Measurements from ENCODE around the gene OR2AE1. TPM values are rescaled to one million over a fixed set of nuclear protein-coding genes. Genes with fewer than 3 reads are reported as not detected.
A peak's percentile ranks its signal among the peaks of the same experiment; 100 is the strongest.

The OR2AE1 gene
- total RNA-seq, 1 experiment from 2014 or later: not detected

DNA sequence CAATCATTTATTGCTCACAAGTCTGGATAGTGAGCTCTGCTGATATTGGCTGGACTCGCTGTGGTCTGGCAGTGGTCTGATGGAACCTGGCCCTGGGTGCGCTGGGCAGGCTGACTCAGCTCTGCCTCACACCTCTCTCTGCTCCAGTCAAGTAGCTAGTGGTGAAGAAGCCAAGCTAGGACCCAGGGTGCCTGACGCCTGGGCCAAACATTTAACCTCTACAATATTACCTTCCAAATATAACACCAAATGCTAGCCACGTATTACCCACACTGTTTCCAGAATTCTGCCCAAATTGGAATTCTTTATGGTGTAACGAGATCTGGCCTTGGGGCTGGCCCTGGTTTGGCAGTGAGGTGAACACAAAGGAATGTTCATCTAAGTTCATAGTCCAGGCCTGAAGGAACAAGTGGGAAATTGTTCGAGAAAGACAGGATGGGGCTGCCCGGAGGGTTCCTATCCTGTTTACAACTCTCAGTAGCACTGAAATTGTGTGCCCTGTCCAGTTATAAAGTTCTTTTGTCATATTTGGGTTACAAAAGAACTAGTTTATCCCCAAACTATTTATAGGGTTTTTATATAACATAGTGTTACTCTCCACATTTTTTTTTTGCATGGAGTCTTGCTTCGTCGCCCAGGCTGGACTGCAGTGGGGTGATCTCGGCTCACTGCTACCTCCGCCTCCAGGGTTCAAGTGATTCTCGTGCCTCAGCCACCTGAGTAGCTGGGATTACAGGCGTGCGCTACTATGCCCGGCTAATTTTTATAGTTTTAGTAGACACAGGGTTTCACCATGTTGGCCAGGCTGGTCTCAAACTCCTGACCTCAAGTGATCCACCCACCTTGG, 16.3 kb downstream of the OR2AE1 start:
- peak; percentile 79 for DNase-seq (ENCODE audit: low read depth)

DNA sequence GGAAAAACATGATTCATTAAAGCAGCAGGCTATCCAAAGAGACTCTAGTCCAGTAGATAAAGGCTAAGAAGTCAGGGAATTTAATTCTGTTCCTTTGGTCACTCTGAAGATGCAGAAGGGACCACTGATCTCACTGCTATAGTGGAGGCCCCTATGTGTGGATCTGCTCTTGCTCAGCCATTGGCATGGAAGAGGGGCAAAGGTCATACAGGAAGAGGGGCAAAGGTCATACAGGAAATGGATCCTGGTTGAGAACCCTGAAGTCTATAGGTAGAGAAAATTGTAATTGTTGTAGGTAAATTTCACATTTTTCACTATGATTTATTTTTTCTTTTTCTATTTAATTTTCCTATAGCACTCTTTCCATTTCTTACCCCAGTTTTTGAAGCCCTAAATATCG, 21.6 kb downstream of the OR2AE1 start:
- DNase-seq (ENCODE audit: low read depth): no peak

DNA sequence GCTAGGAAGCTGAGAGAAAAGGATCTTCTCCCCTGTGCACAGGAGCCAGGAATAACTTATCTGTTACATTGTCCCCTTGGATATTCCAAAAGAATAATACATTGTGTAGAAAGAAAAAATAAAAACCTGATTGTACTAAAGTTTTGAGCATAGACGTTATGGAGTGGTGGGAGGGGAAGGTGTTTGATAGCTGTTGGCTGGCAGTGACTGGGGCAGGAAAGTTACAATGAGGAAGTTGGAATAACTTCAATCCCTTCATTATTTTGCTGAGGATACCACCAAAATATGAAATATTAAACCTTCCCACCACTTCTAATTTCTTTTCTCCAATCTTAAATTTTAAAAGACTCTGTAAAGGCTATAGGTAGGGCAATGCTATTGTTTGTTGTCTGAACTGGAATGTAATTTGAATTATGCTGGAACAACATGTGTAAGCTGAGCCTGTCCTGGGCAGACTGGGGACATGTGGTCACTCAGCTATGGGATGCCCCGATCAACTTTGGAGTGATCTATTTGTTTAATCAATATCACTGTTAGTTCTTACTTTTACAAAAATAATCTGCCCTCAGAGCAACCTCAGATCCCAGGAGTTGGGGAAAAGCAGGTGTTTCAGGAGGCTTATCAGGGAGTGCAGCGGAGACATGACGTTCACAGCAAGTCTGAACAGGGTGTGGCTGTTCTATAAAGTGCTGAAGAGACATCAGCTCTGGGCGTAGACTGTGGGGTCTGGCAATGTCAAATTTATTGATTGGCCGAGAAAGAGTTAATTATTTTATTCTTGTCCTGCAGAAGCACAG, 28.2 kb downstream of the OR2AE1 start:
- DNase-seq (ENCODE audit: low read depth): no peak

DNA sequence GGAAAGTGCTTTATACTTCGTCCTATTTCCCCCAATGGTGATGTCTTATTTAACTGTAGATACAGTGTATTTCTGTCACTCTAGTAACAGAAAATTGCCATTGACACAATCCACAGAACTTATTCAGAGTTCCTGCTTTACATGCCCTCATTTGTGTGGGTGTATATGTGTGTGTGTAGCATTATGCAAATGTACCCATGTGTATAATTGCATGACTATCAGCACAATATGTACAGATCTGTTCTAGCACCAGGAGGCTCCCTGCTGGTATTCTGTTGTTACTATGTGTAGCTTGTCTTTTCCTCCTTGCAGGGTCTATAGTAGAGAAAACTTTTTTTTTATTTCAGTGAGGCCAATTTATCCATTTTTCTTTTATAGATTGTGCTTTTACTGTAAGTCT, 32.5 kb downstream of the OR2AE1 start:
- DNase-seq (ENCODE audit: low read depth): no peak

DNA sequence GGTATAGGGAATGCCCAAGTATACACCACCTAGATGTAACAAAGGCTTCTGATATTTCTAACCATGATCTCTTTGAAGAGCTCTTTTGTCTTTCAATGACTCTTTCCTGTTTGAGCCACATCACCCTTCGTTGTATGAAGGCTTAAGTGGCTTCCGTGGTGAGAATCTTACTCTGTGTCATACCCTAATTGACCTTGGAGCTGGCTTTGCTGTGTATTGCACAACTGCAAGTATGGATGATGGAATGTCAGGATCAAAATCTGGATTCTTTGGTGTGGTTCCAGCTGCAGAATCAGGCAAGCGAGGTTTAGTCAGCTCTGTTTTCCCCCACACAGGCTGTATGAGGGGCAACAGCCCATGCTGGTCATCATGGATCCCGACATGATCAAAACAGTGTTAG, 33.0 kb downstream of the OR2AE1 start:
- DNase-seq (ENCODE audit: low read depth): peak; percentile 11

DNA sequence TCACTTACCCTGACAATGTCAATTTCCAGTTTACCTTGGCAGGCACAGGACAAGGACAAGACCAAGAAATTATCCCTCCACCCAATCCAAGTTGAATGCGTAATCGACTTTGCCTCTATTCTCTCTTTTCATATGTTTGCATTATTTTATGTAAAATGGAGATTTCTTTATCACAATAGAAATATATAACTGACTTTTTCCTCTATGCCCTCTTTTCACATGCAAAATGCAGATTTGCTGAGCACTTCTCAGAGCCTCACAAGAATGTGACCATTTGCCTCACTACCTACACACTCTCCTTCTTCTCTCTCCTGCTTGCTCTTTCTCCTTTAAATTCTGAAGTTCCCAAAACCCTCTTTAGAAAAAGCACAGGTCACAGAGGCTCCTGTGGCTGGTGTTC, 33.9 kb downstream of the OR2AE1 start:
- DNase-seq (ENCODE audit: low read depth): no peak

DNA sequence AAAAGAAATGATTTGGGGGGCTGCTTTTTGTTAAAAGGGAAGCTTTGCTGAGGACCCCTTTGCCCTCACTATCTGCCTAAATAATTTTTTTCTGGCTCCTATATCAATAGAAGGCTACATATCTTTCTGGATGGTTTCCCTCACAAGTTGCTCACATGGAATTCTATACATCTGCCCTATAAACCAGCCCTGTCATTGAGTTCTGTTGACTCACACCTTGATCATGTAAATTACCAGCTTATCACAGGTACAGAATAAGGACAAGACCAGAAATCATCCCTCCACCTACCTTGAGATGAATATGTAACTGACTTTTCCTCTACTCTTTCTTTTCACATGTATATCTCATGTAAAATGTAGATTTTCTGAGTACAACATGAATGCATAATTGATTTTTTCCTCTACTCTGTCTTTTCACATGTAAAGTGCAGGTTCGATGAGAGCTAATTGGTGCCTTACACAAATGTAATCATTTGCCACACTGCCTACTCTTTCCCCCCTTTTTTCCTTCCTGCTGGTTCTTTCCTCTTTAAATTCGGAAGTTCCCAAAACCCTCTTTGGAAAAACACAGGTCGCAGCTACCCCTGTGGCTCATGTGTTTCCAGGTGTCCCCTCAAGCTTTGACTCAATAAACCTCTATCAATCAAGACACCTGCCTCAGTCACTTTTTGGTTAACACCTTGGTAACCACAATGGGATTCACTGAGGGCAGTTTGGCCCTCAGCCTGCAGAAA, 36.5 kb downstream of the OR2AE1 start:
- no peak for DNase-seq (ENCODE audit: low read depth)

DNA sequence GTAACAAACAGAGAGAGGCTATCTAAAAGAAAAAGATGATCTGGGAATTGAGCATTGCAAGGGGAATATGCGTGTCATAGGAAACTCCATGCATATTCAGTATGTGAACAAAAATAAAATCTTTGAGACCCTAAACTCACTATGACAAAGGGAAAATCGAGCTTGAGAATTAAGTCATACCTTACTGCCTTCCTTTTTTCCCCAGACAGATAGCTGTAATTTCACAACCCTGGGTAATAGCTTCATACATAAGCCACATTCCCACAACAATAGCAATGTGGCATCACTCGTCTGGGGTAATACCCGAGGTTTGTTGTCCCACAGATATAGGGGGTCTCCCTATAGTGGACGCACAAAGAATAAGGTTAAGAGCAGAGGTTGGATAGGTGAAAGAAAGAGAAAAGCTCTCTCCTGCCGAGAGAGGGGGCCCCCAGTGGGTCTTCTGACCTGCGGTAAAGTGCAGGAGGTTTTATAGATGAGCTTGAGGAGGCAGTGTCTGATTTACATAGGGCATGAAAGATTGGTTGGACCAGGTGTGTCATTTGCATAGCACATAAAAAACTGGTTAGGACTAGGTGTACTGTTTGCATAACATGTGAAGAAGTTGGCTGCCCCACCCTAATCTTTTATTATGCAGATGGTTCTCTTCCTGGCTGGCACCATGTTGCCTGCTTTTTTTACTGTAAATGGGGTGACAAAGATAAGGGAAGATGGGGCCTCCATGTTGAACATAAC, 37.4 kb downstream of the OR2AE1 start:
- DNase-seq (ENCODE audit: low read depth): no peak

DNA sequence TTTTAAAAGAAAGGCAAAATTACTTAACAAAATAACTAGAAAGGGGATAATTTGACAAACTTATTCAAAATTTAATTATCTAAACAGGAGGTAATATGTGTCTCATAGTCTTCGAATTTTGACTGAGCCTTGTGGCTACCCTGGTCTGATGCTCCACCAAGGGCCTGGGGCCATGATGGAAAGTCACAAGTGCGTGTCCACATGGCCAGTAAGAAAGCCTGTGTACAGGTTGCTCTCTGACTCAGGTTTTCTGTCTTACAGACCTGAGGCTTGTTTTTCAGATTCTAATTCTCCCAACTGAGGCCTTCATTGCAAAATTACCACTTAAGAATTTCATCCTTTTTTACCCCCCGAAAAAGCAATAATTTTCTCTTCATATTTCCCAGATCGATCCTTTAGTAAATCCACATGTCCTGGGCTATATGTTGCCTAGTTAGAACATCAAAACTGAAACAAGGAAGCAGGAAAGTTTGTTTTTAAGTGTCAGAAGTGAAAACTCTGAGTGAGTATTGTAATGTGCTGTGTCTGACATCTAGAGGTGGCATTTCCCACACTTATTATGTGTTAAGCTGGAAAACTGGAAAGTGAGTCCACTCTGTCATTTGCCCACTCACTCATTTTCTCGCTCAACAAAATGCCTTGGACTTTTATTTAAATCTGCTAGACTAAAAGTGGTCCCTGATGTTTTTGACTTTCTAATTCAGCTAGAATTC, 39.0 kb downstream of the OR2AE1 start:
- DNase-seq (ENCODE audit: low read depth): peak; percentile 11

DNA sequence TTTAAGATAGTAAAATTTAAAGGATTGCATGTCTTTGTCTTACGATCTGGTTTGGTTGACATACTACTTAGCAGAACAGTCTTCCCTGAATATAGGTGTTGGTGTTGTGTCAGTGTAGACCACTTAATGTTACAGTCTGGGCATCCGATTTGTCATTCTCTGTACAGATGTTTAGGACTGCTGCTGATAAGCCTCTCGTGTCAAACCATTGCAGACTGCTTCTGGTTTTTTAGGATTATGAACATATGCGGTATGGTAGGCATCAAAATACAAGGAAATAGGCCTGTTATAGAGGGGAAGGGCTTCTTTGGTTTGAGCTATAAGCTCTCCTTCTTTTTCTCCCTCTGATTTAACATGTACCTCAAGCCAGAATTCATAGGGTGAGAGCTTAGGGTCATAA, 41.6 kb downstream of the OR2AE1 start:
- DNase-seq (ENCODE audit: low read depth): no peak

DNA sequence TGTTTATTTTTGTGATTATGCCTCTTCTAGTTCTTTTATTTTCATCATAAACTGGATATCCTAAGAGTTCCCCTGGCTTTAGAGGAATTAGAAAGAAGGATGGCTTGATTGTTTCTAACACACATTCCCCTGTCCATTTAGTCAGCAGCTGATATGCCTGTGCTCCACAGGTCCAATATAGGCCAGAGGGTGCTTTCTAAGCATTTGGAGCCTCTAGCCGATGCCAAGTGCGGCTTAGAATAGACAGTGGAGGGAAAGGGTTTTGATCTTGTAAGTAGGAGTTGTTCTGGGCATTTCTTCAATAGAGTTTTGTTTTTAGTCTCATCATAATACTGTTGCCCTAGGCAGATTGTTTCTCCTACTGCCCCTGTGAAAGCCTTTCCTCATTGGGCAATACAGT, 42.5 kb downstream of the OR2AE1 start:
- no peak for DNase-seq (ENCODE audit: low read depth)

DNA sequence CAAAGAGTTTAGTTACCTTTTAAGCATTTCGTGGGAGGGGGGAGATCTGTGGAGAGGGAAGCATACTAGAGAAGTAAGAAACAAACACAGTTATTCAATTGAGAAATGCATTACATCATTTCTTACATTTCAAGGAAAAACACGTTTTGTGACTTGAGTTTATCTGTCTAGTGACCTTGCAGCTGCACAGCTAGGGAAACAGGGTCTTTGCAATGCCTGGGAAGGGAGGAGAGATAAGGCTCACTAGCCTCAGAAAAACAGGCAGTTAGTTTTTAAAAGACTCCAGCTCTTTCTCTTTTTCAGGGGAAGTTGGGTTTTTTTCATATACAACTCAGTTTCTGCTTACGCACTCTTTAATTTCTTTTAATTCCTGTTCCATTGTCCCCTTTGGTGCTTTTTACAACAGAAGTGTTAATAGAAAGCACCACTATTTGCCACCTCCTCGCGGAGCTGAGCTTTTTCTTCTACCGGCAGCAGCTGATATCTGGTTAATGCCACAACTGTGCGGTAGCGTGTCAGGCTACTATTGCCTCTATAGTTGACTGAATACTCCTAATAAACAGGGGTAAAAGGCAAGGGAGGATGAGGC, 43.5 kb downstream of the OR2AE1 start:
- no peak for DNase-seq (ENCODE audit: low read depth)

DNA sequence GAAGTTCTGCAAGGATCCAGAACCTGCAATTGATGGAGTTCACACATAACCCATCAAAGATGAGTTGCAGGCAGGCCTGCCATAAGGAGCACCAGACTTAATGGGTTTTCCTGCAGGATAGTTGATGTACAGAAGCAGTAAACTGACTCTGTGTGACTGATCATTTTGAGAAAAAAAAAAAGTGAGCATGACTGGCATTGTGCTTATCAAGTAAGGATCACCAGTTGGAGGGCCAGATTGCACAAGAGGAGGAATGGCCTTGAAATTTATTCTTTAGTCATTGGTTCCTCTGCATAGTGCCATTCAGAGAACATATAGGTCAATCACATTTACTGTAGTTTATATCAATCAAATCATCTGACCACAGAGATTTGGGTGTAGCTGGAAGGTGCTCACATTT, 45.2 kb downstream of the OR2AE1 start:
- no peak for DNase-seq (ENCODE audit: low read depth)

DNA sequence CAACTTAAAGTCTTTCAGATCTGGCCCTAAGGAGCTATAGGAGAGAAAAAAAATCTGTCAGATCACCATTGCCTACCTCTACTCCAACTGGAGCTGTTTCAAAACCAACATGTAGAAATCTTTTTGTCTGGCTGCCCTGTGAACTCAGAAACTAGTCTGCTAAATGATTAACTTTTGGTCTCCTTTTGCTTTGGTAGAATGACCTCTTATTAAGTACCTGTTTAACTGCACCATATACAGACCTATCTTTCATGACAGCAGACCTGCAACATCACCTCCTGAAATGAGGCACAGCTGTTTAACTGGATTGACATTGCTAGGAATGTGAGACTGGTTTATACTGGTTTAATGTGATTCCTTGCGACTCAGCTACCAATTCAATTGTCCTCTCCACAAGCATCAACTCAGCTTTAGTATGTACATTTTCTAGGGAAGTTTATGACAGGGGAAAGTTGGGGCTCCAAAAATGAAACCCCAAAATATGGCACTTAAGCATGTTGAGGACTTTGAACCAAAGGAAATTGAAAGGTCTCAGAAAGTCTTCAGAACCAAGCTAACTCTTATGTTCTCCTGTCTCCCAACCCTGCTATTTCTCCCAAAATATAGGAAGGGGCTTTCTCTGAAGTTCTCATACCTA, 47.2 kb downstream of the OR2AE1 start:
- no peak for DNase-seq (ENCODE audit: low read depth)

DNA sequence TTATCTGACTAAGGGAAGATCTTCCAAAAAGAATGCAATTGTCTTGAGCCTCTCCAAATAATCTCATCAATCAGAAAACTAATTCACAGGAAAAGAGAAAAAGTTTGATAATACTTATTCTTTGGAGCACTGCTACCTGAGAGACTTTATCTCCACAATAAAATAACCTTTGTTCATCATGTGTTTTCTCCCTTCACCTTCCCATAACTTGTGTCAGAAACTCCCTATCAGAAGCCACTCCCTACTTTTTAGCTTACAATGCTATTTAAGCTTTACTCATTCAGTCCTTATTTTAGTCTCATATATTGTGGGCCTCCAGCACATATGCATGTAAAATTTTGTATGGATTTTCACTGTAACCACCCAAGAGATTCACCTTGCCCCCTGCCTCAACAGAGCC, 48.0 kb downstream of the OR2AE1 start:
- DNase-seq (ENCODE audit: low read depth): no peak

DNA sequence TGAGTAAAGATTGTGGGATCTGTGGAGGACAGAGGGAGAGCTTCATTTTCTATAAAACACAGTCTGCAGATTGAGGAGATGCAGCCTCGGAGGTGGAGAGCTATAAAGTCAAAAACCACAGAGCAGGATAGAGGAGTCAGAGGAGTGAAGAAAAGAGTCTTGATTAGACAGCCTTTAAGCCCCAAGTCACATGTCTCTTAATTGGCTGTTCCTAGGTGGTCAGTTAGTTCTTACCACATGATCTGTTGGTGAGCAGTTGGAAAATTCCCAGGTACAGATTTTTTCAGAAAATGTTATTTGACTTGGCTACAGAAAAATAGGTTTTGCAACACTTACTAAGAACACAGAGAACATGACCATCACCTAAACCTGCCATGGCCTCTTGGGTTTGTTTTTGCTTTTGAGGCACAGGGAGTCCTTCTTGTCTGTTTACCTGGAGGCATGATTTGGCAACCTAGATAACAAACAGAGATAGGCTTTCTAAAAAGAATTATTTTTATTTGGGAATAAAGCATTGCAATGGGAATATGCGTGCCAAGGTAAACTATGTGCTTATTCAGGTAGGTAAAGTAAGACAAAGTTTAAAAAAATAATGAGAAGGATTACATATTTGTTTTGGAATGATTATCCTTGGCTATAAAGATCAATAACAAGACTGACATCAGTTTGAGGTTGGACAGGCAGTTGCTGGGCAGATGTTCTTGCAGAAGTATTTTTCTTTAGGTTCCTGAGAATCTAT, 49.6 kb downstream of the OR2AE1 start:
- DNase-seq (ENCODE audit: low read depth): no peak
